C4-2B (cell line): ENCODE data around the gene CADPS2.

Source experiments
- CTCF ChIP-seq: fragments of 450-650 bp; conservative IDR thresholded peaks from 2 replicates; pipeline ENCODE4 v1.5.1; 2017; ENCODE audit warnings: mild to moderate bottlenecking
- ZFX ChIP-seq: fragments of 450-650 bp; IDR thresholded peaks from 2 replicates; pipeline ENCODE4 v1.6.1; 2017

GRCh38 chr7:122454776-122455507 is 431.3 kb downstream of the CADPS2 start:
- TF ChIP-seq CTCF: no peak
- no peak for TF ChIP-seq ZFX
